GM08714 (cell line): ENCODE data around the gene HSPA12B.

Source experiments
- H3K4me3 ChIP-seq: fragments of 200-500 bp; sonication (Bioruptor generic); 2 replicates; pipeline ENCODE4 v1.5.1; 2014; ENCODE audit warnings: mild to moderate bottlenecking, low read length, inconsistent platforms
- ZNF274 ChIP-seq: IDR thresholded peaks from 2 replicates; pipeline ENCODE4 v1.6.1; 2012; ENCODE audit warnings: mild to moderate bottlenecking, low read depth, low read length

Gene HSPA12B

DNA sequence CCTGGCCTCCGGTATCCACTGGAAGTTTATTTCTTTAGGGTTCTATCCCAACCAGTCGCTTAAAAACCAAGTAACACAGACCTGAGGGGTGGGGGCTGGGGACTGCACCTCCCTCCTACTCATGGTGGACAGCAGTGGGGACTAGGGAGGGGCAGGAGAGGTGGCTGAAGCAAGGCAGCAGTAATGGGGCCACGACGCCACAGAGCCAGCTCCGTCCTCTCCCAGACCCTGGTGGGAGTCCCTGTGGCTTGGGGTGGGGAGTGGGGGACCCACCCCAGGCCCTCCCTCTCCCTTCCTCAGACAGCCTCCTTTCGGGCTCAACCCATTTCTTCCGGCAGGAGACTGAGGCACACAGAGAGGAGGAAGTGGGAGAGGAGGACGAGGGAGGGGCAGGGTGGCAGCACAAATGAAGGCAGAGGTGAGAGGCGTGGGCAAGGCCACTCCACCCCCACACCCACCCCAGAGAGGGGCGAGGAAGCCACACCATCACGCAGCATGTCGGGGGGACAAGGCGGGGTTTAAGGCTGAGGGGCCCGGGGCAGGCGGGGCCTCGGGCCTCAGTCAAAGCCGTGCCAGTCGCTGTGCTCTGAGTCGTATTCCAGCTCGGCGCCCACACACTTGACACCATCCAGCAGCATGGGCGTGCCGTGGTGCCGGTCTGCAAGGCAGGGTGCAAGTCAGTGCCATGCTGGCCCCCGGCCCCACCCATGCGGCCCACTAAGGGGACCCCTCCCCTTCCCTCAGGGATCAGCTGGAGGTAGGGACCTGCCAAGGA is 21.2 kb downstream of the HSPA12B start:
- no peak overlapping the region for H3K4me3 ChIP-seq
- TF ChIP-seq ZNF274: no peak

DNA sequence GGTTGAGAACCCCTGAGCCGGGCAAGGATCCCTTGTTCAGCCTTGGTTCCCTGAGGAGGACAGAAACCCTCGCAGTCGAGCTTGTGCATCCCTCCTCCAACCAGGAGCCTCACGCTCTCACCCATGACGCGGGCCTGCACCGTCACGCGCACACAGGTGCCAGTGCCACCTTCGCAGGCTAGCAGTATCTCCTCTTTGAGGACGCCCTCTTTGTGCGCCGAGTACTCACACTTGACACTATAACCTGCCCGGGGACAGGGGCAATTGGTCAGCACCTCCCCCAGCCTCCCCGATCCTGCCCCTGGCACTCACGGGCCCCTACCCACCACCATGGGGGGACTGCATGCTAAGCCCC is 21.8 kb downstream of the HSPA12B start:
- no peak for TF ChIP-seq ZNF274
- H3K4me3 ChIP-seq: no peak overlapping the region

DNA sequence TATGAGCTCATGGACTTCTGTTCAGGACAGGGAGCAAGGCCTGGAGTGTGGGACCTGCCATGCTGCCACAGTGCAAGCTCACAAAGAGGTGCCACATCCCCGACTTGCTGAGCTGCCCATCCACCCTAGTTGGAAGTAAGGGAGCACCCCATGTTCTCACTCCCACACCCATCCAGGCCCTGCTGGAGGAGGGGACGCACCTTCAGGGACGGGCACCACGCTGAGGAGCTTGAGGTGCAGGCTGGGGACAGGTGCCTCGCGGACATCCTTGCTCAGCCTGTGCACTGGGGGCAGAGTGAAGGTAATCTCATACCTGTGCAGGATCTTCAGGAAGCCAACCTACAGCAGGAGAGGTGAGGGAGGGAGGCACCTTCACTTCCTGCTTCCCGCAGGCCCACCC is 22.8 kb downstream of the HSPA12B start:
- H3K4me3 ChIP-seq: no peak overlapping the region
- TF ChIP-seq ZNF274: no peak

DNA sequence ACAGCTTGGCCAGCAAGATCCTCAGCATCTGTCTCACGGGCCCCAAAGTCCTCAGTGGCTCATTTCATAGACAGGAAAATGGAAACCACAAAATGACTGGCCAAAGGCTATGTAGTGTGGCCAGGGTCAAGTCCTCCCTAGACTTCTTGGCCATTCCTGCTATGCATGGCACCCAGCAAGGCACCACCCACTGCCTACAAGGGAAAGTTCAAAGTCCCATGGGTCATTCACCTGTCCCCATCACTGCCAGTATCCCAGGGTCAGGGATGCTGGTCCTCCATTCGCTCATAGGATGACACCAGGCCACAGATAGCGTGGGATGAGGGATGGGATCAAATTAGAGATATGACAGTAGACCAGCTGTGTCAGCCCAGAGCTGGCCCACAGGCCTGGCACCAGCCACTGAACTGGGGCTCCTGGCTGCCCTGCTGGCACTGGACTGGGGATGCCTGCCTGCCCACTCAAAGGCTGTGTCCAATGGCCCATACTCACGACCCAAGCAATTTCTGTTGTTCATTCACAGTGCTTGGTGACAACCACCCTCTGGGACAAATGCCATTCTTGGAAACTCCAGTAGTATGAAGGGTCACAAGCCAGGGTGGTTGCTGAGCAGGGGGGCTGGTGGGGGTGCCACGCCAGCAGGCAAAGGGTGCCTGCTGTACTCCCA is 23.5 kb downstream of the HSPA12B start:
- no peak overlapping the region for H3K4me3 ChIP-seq
- TF ChIP-seq ZNF274: no peak

DNA sequence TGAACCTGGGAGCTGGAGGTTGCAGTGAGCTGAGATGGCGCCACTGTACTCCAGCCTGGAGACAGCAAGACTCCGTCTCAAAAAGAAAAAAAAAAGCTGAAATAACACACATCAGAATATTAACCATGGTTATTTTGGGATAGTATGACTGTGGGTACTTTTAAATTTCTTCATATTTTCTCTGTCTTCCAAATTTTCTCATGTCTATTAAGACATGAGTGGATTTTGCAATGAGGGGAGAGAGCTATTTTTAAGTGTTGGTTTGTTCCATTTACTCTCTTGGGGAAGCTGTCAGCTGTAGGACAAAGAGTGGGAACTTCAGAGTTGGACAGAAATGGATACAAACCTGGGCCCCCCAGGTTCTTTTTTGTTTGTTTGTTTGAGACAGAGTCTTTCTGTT is 24.8 kb downstream of the HSPA12B start:
- TF ChIP-seq ZNF274: no peak
- H3K4me3 ChIP-seq: no peak overlapping the region

DNA sequence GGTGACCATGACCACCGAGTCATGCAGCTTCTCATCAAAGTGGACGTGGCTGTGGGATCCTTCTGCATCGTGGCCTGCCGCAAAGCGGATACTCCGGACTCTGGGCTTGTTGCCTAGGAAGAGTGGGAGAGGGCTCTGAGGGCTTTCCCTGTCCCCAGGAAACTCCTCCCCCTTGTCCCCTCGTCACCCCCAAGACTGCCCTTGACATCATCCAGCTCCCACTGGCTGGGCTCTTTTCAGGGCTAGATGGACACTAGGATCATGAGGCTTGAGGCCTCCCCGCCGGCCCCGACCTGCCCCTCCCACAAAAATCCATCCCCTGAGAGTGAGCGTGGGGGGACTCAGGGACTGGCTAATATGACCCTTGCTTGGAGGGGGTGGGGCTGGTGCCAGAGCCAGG is 26.1 kb downstream of the HSPA12B start:
- H3K4me3 ChIP-seq: no peak overlapping the region
- no peak for TF ChIP-seq ZNF274

DNA sequence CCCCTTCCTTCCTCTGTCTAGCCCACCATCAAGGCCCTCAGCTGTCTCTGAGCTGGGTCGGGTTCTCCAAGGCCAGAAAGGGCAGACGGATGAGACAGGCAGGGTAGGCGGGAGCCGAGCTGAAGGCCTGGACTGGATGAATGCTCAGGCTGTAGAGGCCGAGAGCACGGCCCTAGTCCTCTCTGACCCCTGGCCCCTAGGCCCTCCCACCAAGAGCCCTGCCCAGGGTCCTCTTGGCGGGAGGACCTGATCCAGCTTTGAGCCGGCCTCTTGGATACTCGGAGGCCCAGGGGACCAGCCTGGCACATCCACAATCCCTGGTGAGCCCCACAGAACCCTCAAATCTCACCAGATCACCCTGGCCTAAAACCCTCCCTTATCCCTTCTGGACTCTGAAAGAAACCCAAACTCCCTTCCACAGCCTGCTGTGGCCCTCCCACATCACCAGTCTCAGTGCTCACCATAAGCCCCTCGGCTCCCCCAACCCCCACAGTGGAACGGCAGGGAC is 26.9 kb downstream of the HSPA12B start:
- no peak overlapping the region for H3K4me3 ChIP-seq
- TF ChIP-seq ZNF274: no peak

DNA sequence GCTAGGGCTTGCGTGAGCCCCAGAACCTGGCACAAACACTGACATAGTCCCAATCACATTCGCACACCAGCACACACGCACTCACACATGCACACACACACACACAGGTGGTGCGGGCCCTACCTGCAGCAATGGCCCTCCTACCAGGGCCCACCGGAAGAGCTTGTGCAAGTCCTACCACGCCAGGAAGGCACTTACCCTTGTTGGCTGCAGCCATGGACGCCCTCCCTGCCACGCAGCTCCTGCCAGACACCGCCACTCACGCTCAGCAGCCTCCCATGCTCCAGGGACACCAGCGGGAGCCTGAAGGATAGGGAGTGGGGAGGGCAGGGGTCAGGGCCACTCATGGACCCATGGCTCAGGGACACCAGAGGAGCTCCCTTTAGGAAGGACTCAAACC is 27.4 kb downstream of the HSPA12B start:
- no peak for TF ChIP-seq ZNF274
- no peak overlapping the region for H3K4me3 ChIP-seq

DNA sequence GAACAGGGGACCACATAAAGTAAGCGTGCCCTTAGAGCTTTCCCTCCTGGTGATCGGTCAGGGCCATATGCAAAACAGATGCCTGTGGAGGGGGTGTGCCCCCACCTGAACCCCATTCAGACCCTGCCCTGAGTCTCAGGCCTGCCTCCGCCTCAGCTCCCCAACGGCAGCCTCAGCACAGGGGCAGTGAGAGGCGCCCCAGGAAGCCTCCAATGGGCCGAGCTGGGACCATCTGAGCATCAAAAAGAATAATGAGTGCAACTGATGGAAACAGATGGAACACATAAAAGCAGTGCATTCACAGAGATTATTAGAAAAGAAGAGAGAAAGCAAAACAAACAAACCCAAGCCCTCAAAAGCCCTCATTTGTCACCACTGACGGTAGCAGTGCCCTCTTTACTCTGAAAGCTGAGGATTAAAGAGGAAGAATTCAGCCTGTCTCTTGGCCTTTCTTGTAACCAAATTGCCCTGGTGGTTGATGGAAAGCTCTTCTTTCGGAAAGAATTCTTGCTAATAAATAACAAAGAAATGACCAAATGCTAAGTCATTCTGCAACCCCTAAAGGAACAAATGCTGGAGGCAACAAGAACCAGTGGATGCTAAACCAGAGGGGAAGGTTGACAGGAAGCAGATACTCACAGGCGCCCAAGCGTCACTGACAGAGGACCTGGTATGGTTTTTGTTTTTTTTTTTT is 28.3 kb downstream of the HSPA12B start:
- no peak for TF ChIP-seq ZNF274
- no peak overlapping the region for H3K4me3 ChIP-seq

DNA sequence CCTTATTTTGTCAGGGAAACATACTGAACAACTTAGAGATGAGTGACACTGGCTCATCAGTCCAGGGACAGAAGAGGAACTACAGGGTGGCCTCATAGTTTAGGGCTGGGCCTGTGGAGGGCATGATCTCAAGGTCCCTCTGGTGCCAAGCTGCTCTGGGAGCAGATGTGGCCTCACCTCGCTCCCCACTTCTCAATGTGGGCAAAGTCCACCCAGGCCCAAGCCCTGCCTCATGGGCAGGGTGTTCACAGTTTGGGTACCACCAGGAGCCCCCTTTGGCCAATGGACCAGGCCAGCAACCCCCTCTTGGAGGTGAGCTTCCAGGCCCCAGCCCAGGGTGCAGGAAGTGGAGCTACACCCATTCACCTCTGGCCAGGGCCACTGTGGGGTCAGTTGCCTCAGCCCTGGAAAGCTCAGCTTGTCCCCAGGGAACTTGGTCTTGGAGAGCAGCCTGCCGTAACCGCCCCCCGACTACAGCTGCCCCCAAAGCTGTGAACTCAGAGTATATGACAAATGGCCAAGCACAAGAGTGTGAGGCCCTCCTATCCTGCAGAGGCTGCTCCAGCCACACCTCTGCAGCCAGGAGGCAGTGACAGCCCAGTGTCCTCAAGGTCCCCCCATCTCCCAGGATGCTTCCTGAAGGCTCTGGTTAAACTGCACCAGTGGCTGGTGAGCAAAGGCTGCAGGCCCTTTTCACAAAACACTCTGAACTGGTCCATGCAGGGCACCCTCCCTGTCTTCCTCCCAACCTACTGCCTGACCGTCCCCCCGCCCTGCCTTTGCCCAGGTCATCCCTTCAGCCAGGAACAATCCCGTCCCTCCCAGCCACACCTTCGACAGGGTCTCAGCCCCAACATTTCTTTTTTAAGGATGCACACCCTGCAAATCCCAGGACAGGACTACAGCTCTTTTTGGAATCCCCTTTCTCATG is 31.5 kb downstream of the HSPA12B start:
- no peak for TF ChIP-seq ZNF274
- H3K4me3 ChIP-seq: no peak overlapping the region

DNA sequence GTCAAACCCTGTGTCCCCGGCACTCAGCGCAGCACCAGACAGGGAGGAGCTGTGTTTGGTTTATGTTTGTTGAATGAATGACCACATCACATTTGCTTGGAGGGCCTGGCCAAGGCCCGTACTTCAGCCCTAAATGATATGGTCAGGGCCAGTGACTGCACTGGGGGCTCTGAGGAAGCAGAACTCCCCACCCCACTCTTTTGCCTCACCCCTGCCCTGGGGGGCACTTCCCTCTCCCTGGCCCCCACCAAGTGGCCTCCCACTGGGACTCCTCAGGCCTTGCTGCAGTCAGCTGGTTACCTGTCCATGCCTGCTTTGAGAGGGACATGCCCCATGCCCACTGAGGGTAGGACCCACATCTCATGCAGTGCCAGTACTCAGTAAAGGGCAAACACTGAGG is 32.2 kb downstream of the HSPA12B start:
- no peak overlapping the region for H3K4me3 ChIP-seq
- no peak for TF ChIP-seq ZNF274

DNA sequence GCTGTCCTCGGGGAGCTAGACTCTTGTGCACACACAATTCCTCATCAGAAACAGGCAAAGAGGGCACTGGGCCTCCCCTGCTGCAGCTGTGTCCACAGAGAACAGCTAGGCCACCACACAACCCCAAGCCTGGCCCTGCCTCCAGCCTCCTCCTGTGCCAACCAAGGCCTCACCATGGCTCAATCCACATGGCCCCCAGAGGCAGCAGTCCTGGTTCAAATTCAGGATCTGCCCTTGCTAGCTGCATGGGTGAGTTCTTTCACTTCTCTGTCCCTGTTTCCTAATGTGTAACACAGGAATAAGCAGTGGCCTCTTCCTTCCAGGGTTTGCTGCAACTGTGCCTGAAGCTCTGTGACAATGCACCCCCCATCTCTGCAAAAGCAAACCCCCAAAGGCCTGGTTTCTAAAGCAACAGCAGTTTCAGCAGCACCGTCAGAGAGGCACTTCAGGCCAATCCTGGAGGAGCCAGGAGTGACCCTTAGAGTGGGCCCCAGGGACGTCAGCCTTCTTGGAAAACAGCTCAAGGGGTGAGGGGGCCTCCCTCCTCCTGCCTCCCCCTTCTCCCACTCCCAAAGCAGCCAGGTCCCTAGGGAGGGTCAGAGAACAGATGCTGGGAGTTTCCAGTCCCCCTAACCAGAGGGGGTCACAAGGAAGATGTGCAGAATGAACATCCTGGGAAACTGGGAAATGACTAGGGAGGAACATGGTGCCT is 32.8 kb downstream of the HSPA12B start:
- H3K4me3 ChIP-seq: no peak overlapping the region
- no peak for TF ChIP-seq ZNF274

DNA sequence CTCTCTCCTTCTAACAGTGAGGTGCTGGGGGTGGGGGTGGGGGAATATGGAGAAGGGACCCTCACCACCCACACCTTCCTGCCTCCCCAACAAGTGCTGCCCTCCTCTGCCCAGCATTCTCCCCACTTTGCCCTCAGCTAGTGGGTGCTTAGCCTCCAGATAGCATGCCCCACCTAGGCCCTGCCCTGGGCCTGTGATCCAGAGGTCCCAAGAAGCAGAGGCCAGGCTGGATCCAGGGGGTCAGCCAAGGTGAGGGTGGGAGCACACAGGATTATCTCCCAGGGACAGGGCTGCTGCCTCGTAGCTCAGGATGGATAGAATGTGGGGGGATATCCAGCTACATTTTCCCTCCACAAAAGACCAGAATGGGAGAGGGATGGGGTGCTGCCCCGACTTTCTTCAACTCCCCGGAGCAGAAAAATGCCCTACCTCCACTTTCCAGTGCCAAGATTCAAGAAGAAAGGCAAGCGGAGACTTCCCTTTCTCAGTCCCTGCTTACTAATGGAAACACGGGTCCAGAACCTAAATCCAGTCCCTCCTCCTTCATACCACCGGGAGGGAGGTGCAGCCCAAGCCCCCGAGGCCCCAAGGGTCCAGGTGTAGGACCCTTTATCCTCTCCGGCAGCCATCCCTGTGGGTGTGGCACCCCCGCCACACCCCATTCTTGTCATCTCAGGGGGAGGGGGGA is 34.1 kb downstream of the HSPA12B start:
- H3K4me3 ChIP-seq: peak overlapping the region; percentile 76; the same call in 1 of the 2 replicates
- no peak for TF ChIP-seq ZNF274

DNA sequence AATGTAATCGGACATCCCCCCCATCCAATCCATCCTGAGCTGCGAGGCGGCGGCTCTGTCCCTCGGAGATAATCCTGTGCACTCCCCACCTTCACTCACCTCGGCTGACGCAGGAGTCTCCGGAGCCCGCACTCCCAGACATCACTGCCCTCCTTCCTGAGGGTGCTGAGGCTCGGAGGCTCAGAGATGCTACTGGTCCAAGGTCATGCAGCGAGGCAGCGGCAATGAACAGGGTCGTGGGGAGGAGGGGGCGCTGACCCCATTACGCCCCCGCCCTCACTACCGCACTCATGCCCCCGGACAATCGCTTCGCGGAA is 34.6 kb downstream of the HSPA12B start:
- TF ChIP-seq ZNF274: no peak
- H3K4me3 ChIP-seq: peak overlapping the region; percentile 76
